DMS 273 (cell line): ENCODE results near the gene MCTP2.

Experiments used
- DNase-seq: peaks from one replicate; lab custom pipeline; 2025; ENCODE audit not compliant: unreplicated experiment; lab: John Stamatoyannopoulos, UW

The MCTP2 gene, protein sequence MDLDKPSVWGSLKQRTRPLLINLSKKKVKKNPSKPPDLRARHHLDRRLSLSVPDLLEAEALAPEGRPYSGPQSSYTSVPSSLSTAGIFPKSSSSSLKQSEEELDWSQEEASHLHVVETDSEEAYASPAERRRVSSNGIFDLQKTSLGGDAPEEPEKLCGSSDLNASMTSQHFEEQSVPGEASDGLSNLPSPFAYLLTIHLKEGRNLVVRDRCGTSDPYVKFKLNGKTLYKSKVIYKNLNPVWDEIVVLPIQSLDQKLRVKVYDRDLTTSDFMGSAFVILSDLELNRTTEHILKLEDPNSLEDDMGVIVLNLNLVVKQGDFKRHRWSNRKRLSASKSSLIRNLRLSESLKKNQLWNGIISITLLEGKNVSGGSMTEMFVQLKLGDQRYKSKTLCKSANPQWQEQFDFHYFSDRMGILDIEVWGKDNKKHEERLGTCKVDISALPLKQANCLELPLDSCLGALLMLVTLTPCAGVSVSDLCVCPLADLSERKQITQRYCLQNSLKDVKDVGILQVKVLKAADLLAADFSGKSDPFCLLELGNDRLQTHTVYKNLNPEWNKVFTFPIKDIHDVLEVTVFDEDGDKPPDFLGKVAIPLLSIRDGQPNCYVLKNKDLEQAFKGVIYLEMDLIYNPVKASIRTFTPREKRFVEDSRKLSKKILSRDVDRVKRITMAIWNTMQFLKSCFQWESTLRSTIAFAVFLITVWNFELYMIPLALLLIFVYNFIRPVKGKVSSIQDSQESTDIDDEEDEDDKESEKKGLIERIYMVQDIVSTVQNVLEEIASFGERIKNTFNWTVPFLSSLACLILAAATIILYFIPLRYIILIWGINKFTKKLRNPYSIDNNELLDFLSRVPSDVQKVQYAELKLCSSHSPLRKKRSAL

DNA sequence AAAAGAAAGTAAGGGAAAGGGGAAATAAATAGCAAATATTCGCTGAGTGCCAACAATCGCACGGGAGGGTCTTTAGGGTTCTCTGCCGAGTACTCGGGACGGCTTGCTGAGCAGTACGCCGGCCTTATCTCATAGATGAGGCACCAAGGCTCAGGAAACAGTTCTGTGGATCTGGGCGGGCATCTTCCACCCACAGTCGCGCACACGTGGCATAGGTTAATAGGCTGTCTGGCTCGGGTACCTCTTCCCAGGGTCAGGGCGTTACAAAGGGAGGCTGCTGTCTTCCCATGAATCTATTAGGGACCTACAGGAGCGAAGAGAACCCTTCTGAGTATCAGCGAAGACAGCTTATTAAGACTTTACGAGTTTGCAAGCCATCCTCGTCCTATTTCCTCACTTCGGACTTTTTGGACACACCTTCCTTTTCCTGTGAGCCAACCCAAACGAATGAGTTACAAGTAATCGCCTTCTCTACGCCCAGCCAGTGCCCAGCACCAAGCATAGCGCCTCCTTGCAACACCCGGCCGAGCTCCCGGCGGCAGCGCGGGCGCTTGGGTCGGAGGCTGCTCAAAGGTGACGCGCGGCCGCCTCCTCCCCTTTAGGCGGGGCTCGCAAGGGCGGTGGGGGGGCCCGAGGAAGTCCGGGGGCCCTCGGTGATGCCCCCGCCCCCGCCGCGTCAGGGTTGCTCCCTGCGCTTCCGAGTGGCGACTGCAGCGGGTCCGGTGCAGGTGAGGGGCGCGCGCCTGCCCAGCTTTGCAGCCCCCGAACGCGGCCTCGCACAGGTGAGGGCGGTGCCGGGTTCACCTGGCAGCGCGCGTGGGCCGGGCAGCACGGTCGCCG lies at the start of gene MCTP2:
TSS of gene MCTP2 (plus strand) at position 679 of the 840 bp plus-strand sequence. CDS start 66,705 bp downstream, outside the sequence.
- DNase-seq = peak; percentile 3

DNA sequence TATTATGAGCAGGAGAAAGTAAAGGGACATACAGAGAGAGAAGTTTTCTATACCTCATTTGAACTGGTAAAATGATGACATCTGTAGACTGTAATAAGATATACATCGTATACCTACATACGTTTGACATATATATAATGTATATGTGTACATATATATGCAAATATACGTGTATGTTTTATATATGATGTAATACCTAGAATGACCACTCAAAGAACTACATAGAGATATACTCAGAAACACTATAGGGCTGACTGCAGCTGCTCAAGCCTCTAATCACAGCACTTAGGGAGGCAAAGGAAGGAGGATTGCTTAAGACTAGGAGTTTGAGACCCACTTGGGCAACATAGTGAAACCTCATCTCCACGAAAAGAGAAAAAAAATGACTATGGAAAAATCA lies 48.5 kb upstream of the MCTP2 start:
- no peak for DNase-seq

DNA sequence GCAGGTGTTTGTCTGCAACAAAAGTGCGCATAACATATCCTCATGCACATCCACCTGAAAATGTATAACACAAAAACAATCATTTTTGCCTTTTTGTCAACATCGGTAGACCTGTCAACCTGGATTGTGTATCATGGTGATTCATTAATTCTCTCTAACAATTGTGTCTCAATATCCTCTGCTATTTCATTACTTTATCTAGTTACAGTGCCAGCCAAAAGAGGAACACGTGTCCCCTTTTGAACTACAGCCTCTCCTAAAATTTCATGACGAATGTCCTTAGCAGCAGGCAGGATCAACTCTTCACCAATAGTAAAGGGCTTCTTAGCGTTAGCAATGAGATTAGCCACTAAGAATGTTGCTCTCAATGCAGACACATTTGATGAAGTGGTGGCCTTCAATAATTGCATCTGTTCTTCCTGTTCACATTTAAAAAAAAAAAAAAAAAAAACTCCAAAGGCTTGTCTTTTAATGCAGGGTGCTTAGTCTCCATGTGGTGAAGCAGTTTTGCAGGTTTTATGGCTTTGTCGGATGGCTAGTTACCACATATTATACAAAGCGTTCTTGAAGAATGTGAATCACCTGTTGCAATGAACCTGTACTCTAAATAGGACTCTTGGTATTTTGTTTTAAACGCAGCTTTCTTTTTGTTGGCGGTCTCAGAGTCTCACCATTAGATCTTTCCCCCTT lies 45.7 kb upstream of the MCTP2 start:
- no peak for DNase-seq

DNA sequence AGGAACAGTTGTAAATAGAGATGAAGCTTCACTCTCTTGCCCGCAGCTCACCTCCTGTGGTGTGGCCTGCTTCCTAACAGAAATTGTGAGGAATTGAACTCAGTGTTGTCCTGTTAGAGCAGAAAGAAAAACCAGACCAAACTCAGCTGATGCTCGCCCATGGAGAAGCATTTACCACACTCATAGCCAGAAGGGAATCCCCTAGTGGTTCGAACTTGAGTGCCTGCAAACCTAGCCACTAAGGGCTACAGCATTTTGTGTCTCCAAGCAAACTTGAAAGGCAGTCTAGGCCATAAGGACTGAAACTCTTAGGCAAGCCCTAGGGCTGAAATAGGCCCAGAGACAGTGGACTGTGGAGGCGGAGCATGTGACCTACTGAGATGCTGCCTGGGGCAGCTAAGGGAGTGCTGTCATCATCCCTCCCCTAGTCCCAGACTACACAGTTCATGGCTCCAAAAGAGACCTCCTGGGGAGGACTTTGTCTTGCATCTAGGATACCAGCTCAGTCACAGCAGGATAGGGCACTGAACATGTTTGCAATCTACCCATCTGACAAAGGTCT lies 44.5 kb upstream of the MCTP2 start:
- DNase-seq = no peak

DNA sequence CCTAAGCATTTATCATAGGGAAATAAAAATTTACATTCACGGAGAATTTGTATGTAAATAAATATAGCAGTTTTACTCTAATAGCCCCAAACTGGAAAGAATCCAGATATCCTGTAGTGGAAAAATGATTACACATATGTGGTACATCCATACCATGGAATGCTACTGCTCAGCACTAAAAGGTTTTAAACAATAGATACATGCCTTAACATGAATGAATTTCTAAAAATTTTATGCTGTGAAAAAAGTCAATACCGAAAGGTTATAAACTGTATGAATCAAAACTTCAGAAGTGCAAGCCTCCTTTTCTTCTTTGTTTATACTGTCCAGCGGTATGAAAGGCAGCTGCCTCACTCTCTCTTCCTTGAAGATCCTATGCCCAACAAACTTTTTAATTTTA lies 37.5 kb upstream of the MCTP2 start:
- DNase-seq = no peak

DNA sequence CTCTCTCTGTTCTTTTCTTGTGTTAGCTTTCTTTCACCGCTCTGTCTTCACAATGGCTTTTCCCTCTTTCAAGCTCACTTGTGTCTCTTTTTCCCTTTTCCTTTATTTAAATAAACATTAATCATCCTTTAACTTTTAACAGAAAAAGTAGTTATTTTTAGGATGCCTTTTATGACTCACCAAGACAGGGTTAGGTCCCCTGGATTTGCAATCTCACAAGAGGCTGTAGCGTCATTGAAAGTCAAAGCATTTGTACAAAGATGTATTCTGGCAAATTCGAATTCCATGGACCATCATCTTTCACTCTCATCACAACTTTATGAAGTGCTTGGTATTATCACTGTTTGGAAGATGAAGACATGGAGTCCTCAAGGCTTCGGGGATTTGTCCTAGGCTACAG lies 34.8 kb upstream of the MCTP2 start:
- no peak for DNase-seq

DNA sequence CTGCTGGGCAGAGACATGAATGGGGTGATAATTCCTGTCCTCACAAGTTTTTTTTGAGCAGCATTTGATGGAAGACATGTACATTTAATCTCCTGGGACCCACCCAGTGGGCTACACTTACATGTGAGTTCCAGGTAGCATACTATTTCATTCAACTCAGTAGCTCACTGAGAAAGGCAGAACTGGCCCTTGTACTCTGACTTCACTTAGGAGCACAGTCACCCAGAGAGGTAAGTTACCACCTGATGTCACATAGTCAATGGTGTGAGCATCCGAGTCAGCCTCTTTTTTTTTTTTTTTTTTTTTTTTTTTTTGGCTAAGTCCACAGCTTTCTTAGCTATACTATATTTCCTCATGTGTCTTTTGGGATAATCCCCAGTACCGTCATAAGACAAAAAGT lies 32.7 kb upstream of the MCTP2 start:
- DNase-seq = no peak

DNA sequence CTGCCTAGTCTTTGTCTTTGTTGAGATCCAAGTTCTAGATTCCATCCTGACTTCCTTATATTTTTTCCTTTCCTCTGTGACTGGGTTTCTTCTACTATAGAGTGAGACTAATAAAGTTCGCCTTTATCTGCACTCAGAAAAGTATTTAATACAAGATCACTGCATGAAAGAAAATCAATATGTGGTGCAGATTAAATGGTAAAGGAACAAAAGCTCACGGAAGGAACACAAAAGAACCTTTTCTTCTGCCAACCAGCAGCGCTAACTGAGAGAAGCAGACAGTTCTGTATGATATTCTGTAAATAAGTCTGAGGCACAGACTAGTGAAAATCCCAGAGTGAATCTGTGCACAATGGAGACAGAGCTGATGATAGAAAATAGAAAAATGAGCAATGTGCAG lies 31.6 kb upstream of the MCTP2 start:
- no peak for DNase-seq

DNA sequence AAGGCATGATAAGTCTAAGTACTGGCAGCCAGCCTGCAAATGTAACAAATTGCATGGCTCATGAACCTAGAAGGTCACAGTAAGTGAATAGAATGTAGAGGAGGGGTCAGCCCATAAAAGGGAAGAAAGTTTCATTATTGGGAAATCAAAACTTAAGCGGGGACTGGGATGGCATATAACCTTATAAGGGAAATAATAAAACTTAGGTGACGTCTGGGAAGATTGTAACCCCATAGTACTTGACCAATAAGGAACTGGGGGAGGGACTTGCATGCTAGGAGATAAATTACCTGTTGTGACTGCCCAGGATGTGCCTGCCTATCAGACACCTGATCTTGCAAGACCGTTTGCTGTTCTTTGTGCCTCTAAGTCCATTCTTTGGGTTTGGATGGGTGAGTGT lies 28.1 kb upstream of the MCTP2 start:
- no peak for DNase-seq

DNA sequence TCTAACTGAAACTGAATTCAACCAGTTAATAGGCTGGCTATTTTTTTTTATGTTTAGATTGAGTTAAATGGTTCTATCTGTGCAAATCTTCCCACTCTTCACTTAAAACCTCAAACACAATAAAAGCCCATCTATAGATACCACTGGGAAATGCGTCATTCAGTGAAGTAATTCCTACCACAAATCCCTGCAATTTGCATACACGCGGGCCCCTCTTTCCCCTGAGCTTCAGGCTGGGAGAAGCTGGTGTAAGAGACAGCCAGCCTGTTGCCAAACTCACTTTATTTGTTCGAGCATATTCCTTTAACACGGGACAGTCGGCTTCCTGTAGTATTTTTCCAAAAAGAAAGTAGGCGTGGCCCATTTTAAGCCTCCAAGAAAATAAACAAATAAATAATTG lies 26.0 kb upstream of the MCTP2 start:
- no peak for DNase-seq

DNA sequence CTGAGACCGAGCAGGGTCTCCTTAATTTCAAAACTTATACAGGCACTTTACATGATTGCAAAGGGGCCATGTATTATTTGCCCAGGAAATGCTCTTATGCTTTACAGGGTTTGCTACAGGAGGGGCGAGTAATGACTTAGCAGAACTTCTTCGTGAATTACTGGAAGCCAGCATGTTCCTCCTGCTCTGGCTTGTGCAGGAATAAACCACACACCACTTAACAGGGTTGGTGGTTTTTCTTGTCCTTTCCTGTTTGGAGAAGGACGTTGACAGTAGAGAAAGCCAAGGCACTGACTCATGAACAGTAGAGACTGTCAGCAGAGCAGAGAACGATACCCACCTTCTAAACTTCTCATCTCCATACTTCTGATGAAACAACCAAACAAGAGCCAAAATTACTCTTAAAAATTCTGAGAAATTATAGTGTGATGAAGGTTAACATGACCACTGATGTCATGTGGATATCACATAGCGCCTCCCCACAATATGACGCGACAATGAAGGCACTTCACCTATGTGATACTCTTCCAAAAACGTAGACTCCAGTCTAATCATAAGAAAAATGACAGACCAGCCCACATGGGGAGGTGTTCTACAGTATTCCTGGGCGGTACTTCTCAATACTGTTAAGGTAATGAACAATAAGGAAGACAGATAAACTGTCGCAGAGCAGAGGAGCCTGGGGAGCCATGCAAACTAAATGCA lies 24.7 kb upstream of the MCTP2 start:
- no peak for DNase-seq

DNA sequence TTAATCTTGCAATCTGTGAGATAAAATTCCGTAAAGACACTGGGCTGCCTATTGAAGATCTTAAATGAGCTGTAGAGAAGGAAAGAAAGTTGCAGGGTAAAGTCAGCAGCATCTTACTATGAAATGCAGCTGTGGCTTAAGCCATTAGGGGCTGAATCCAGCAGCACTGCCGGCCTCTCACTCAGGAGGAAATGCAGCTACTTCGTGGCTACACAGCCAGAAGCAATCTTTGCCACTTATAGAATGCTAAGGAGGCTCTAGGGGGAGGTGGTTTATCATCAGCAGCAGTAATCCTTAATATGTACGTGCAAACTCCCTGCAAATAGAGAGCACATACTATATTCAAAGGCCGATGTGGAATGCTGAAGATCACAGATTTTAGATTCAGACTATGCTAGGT lies 19.1 kb upstream of the MCTP2 start:
- no peak for DNase-seq

DNA sequence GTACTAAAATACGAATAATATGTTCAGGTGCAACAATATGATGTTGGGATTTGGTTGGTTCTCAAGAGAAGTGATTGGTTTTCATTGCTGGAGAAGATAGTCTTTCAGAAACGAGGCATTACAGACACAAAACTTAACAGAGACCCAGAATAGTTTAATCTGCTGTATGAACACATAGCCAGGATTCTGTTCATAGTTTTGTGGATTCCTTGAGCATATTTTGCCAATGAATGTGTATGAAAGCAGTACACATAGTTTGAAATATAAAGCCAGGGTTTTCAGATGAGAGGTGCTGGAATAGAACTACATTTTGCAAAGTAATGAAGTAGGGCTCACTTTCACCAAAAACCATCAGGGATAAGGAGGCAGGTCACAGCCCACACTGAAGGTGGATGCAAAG lies 5.7 kb upstream of the MCTP2 start:
- no peak for DNase-seq

DNA sequence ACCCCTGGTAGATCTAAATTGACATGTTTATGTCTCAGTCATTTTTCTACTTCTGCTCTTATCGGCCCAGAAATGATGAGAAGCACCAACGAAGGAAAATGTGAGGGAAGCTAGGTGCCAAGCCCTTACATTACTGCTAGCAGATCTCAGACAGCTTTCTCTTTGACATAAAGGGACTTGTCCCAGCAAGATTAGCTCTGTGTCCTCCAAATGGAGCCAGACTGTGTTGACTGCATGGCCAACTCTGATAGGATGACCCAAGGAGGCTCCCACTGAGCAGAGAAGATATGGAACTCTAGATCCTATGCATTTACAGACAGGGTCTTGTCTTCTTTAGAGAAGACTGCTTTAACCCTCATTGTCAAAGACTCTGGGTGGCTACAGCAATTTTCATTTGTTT lies 2.8 kb upstream of the MCTP2 start:
- DNase-seq = no peak

DNA sequence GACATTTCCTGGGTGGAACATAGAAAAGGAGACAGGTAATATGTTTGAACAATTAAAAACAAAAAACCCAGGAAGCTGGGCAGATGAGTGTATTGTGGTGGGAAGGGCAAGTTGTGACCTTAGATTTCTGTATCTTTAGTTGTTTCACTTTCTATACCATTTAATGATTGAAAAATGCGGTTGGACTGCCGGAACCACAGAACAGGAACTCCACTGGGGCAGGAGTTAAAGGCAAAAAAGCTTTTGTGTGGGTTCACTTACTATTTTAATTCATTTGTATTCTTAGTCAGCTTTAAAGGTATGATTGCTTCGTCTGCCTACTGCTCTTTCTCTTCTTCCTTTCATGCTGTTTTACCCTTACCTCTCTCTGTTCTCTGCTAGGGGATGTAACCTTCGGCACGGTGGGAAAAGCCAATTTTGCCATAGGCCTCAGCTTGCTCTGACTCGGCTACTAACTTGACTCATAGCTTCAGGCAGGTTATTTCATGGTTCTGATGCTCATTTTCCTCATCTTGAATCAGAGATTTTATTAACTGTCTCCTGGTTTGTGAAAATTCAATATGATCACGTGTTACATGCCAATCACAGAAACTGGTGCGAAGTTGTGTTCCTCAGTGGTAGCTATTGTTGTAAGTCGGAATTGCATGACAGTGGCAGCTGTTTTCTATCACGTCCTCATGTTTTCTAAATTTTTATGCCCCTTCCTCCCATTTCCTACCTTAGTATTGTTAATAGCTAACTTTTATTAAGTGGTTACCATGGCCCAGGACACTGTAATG lies 1.6 kb upstream of the MCTP2 start:
- no peak for DNase-seq

DNA sequence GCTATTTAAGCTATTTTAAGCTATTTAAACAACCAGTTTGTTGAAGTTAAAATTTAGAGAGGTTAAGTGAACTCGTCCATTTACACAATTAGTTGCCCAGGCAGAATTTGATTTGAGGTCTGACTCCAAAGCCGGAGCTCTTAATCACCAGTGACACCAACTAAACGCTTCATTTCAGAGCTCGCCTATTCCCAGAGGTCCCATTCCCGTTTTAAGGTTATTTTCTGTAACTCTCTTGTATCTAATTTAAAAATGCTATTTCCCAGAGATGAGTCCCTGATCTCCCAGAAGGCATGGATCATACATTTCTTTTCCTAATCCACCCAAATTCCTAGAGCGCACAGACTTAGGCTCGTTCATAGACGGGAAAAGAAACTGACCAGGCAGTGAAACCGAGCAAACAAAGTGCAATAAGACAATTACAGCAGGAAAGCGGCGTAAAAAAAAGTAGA lies 904 bp upstream of the MCTP2 start:
- DNase-seq = no peak

DNA sequence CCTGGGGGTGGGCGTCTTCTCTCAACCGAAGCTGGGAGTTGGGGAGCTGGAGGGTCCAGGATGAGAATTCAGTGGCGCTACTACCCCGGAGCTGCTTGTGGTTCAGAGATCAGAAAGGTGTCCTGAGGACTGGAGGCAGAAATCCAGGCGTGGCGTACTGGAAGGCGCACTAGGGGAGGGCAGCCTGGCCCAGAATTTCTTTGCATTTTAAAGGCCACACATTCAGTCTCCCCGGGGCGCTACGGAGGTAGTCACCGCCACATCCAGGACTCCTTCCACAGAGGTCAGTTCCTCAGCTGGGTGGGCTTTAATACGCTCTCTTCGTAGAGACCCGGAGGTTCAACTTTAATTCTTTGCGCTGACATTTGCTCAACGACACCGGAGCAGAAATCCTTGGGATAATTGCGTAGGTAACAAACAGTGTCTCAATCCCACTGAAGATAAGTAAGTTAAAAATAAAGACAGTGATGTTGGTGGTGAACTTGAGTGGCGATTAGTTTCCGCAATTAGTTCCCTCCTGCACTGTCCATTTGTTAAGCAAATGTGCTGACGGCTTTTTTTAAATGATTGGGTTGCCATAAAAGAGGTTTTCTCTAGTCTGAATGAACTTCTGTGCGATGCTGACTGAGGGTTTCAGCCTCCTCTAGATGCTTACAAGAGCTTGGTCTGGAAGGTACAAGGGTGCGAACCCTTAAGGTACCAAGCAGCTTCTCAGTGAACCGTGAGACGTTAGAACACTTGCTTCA lies 535 bp downstream of the MCTP2 start:
- no peak for DNase-seq

DNA sequence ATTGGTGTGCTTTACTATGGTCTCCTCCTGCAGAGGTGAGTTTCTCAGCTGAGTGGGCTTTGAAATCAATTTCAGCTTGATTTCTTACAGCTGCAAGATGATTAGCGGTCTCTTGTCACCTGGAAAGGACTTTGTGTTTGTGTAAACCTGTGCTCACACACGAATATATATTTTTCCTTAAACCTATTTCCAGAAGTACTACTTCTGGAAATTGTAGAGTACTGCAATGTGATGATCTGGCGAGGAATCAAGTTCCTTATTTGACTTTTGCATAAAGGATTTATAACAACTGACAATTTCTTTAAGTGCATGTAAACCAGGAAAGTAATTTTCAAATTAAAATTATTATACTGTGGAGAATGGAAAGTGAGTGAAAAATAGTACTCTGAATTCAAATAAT lies 2.1 kb downstream of the MCTP2 start:
- no peak for DNase-seq
